NCI-H345 (cell line): Measurements from ENCODE around the gene SIM2.

Experiments used
- DNase-seq: peaks from one replicate; lab custom pipeline; 2025; lab: John Stamatoyannopoulos, UW

The SIM2 gene

GRCh38 chr21:36763305-36763704 lies 64.4 kb downstream of the SIM2 start:
- no peak for DNase-seq

- no peak for DNase-seq
Observed at GRCh38 chr21:36765229-36765628, 66.3 kb downstream of the SIM2 start.

GRCh38 chr21:36766511-36766910 lies 67.6 kb downstream of the SIM2 start:
- DNase-seq, result no peak

GRCh38 chr21:36767096-36767495 lies 68.2 kb downstream of the SIM2 start:
- DNase-seq, result no peak

- DNase-seq, result no peak
Observed at GRCh38 chr21:36768496-36768895, 69.6 kb downstream of the SIM2 start.

GRCh38 chr21:36769051-36769839 lies 70.3 kb downstream of the SIM2 start:
- no peak for DNase-seq

GRCh38 chr21:36773117-36773516 lies 74.2 kb downstream of the SIM2 start:
- DNase-seq, result no peak

GRCh38 chr21:36773995-36774394 lies 75.1 kb downstream of the SIM2 start:
- DNase-seq, result no peak

- DNase-seq, result no peak
Observed at GRCh38 chr21:36776981-36777617, 78.2 kb downstream of the SIM2 start.

- DNase-seq, result no peak
Observed at GRCh38 chr21:36780861-36781260, 81.9 kb downstream of the SIM2 start.

- DNase-seq, result no peak
Observed at GRCh38 chr21:36783612-36784374, 84.9 kb downstream of the SIM2 start.

GRCh38 chr21:36784947-36785346 lies 86.0 kb downstream of the SIM2 start:
- DNase-seq, result no peak

- DNase-seq, result no peak
Observed at GRCh38 chr21:36785615-36786014, 86.7 kb downstream of the SIM2 start.

GRCh38 chr21:36786186-36786585 lies 87.3 kb downstream of the SIM2 start:
- no peak for DNase-seq

- no peak for DNase-seq
Observed at GRCh38 chr21:36788120-36788638, 89.3 kb downstream of the SIM2 start.

- DNase-seq, result no peak
Observed at GRCh38 chr21:36790616-36791015, 91.7 kb downstream of the SIM2 start.

- no peak for DNase-seq
Observed at GRCh38 chr21:36791180-36791579, 92.3 kb downstream of the SIM2 start.

- DNase-seq, result no peak
Observed at GRCh38 chr21:36791695-36792470, 93.0 kb downstream of the SIM2 start.

- DNase-seq, result no peak
Observed at GRCh38 chr21:36792505-36792967, 93.6 kb downstream of the SIM2 start.

- no peak for DNase-seq
Observed at GRCh38 chr21:36796070-36796469, 97.2 kb downstream of the SIM2 start.

GRCh38 chr21:36798491-36798890 lies 99.6 kb downstream of the SIM2 start:
- no peak for DNase-seq
